Skeletal muscle tissue (tissue), 4 donors: ENCODE results near the gene MYO10. TPM values are rescaled to one million over a fixed set of nuclear protein-coding genes. Genes with fewer than 3 reads are reported as not detected.
"Not testable (repeated sequence)": the region's sequence is repeated elsewhere in the genome, so short reads cannot be mapped to it uniquely, and the experiment has no call there.

Experiments used
- H3K27ac ChIP-seq: one replicate; pipeline ENCODE4 v1.7.0; 2013; ENCODE audit warnings: mild to moderate bottlenecking, low read depth, low read length, inconsistent platforms
- H3K27me3 ChIP-seq, 3 donors: one replicate each; pipeline ENCODE4 v1.7.0; 2013; ENCODE audit warnings: low read length in 3 of 3; ENCODE audit not compliant: control insufficient read depth in 3 of 3, insufficient read depth in 3 of 3
- H3K36me3 ChIP-seq, 3 donors: one replicate each; pipeline ENCODE4 v1.7.0; 2013; ENCODE audit warnings: low read length in 3 of 3; ENCODE audit not compliant: control insufficient read depth in 3 of 3, insufficient read depth in 3 of 3
- H3K4me1 ChIP-seq, 3 donors: one replicate each; pipeline ENCODE4 v1.7.0; 2013; ENCODE audit warnings: low read length in 3 of 3, mild to moderate bottlenecking in 3 of 3; ENCODE audit not compliant: control insufficient read depth in 3 of 3, insufficient read depth in 3 of 3
- H3K4me3 ChIP-seq, 3 donors: one replicate each; pipeline ENCODE4 v1.7.0; 2013; ENCODE audit warnings: low read length in 3 of 3
- H3K9ac ChIP-seq, 3 donors: one replicate each; pipeline ENCODE4 v1.7.0; 2013; ENCODE audit warnings: low read length in 3 of 3, mild to moderate bottlenecking in 3 of 3, moderate library complexity in 2 of 3, low read depth in 1 of 3
- H3K9me3 ChIP-seq, 3 donors: one replicate each; pipeline ENCODE4 v1.7.0; 2013; ENCODE audit warnings: low read length in 3 of 3; ENCODE audit not compliant: control insufficient read depth in 3 of 3
- total RNA-seq: library from RNA; depleted of rRNA; stranded (reverse); fragments of >200 nt; gene quantifications from one replicate; pipeline ENCODE4 v1.2.3, GENCODE V29; 2014
- donor health status: Osteomylitis.

MYO10 gene
- total RNA-seq, 1 donor from 2014 or later: 27.1 TPM

DNA sequence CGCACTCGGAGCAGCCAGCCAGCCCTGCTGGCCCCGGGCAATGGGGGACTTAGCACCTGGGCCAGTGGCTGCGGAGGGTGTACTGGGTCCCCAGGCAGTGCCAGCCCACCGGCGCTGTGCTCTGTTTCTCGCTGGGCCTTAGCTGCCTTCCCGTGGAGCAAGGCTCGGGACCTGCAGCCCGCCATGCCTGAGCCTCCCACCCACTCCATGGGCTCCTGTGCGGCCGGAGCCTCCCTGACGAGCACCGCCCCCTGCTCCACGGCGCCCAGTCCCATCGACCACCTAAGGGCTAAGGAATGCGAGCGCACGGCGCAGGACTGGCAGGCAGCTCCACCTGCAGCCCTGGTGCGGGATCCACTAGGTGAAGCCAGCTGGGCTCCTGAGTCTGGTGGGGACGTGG is 218.1 kb downstream of the MYO10 start:
- not testable (repeated sequence) for H3K4me1 ChIP-seq, H3K36me3 ChIP-seq, H3K4me3 ChIP-seq, H3K9me3 ChIP-seq, H3K9ac ChIP-seq, H3K27ac ChIP-seq, H3K27me3 ChIP-seq

DNA sequence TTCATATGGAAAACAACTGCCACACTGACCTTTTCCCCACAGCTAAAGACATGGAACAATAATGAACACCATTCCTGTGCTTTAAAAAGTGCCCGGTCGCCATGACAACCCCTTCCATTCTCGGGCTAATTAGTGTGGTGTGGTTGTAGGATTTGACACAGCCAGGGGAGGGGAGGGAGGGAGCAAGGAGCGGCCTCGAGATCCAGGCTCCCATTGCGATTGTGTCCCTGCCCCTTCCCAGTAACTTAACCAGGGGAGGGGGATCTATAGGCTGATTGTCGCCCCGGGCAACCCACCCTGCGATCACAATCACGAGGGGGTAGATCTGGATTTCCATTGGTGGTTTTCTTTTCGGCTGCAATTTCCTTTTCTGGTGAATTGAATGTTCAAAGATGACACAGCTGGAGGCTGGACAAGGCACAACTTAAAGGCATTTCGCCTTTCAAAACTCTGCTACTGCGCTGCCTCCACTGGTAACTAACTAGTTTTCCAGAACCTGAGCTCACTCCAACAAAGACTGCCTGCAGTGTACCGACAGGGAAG is 222.6 kb downstream of the MYO10 start:
- Histone ChIP-seq H3K9ac (no peak overlapping the region), H3K4me1 (peaks cover 4 to 6% (median 5%) of the 10 kb centered on the region in 3 donors), H3K36me3 (peaks cover 0 to 8% (median 3%) of the 10 kb centered on the region in 3 donors), H3K27me3 (no peaks in the 10 kb centered on the region), H3K9me3 (no peaks in the 10 kb centered on the region), H3K27ac (peak overlapping the region; percentile 33), H3K4me3 (peak overlapping the region in 2 of 3 donors; percentile 22 to 63)

DNA sequence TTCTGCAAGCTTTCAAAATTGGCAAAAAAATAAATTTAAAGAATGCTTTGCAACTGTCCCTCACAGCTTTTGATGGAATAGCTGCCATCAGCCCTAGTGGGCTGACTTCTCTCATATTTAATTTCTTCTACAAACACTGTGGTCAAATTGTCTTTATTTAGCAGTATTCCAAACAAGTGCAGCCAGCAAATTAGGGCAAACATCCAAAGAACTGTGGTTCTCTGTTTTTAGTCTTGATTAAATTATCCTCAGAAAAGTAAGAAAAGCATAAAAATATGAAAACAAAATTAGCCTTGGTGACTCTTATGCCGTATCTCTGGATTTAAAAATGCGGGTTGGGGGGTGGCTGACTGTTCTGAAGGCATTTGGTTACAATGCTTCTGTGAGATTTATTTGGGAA is 223.5 kb downstream of the MYO10 start:
- Histone ChIP-seq H3K4me1 (peaks cover 4 to 6% (median 5%) of the 10 kb centered on the region in 3 donors), H3K9me3 (no peaks in the 10 kb centered on the region), H3K27me3 (no peaks in the 10 kb centered on the region), H3K27ac (no peak overlapping the region), H3K9ac (no peak overlapping the region), H3K36me3 (peaks cover 0 to 8% (median 3%) of the 10 kb centered on the region in 3 donors), H3K4me3 (no peak overlapping the region)

DNA sequence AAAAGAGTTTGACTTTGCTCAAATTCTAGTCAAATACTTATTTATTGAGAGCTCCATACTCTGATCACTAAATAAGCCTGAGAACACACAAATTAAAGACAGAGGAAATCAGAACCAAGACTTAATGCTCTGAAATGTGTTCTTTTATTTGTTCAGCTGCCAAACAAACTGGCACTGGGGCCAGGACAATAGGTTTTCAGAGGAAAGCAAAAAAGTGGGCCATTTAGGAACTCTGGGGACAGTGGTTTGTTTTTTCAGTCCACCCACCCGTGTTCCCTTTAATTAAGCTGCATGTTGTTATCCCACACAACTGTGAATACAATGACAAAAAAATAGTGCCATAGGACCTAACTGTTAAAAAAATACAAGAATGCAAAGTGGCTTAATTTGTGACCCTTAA is 223.9 kb downstream of the MYO10 start:
- peaks cover 0 to 8% (median 3%) of the 10 kb centered on the region in 3 donors for H3K36me3 ChIP-seq

DNA sequence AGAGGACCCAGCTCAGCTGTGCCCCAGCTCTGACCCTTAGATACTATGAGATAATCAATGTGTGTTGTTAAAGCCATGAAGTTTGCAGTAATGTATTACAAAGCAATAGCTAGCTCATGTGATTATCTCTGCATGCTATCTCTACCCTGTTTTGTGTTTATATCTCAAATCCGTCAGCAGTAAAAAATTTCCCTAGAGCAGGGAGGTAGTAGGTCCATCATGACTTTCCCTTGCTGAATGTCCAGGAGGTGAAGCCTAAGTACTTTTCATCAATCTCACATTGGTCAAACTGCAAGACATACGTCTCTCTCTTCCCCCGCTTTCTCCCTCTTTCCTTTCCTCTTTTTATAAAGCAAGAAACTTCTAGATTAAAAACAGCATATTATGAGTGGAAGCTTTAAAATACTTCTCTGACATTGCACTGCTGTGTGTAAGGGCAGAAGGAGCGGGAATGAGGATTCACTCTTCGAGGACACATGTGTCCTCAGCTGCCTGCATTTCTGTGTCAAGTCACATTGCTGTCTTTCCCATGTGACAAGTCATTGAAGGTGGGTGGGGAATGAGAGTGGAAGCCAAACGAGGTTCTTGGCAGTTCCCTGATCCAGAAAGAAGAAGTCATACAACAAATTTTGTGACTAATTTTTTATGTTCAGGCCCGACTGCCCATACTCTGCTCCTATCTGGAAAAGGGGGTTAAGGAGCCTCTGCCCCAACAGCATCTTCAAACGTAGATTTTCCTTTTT is 226.2 kb downstream of the MYO10 start:
- Histone ChIP-seq H3K27me3 (no peaks in the 10 kb centered on the region), H3K36me3 (peaks cover 0 to 8% (median 3%) of the 10 kb centered on the region in 3 donors), H3K4me1 (peaks cover 4 to 6% (median 5%) of the 10 kb centered on the region in 3 donors), H3K27ac (no peak overlapping the region), H3K9me3 (no peaks in the 10 kb centered on the region), H3K4me3 (no peak overlapping the region), H3K9ac (no peak overlapping the region)

More for the DNA sequence above, 223.9 kb downstream of the MYO10 start:
- no peak overlapping the region for H3K4me3 ChIP-seq
- peaks cover 4 to 6% (median 5%) of the 10 kb centered on the region in 3 donors for H3K4me1 ChIP-seq
- no peaks in the 10 kb centered on the region for H3K27me3 ChIP-seq
- H3K9me3 ChIP-seq: no peaks in the 10 kb centered on the region
- no peak overlapping the region for H3K27ac ChIP-seq
- H3K9ac ChIP-seq: no peak overlapping the region

DNA sequence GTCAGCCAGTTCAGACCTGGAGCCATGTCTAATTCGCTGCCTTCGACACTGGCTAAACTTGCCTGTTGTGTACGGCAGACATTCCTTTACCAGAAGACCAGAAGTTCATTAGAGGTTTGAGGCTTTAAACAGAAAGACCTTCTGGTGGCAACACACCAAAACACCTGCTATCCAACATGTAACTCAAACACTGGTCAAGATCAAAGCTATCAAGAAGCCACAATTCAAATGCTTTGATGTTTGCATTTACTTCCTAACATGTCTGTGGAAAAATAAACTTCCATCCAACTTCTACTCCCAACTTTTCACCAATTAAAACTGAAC is 228.3 kb downstream of the MYO10 start:
- no peaks in the 10 kb centered on the region for H3K9me3 ChIP-seq
- H3K9ac ChIP-seq: no peak overlapping the region
- H3K36me3 ChIP-seq: peaks cover 3 to 8% (median 3%) of the 10 kb centered on the region in 3 donors
- no peak overlapping the region for H3K4me3 ChIP-seq
- H3K27me3 ChIP-seq: no peaks in the 10 kb centered on the region
- no peaks in the 10 kb centered on the region for H3K4me1 ChIP-seq
- no peak overlapping the region for H3K27ac ChIP-seq

DNA sequence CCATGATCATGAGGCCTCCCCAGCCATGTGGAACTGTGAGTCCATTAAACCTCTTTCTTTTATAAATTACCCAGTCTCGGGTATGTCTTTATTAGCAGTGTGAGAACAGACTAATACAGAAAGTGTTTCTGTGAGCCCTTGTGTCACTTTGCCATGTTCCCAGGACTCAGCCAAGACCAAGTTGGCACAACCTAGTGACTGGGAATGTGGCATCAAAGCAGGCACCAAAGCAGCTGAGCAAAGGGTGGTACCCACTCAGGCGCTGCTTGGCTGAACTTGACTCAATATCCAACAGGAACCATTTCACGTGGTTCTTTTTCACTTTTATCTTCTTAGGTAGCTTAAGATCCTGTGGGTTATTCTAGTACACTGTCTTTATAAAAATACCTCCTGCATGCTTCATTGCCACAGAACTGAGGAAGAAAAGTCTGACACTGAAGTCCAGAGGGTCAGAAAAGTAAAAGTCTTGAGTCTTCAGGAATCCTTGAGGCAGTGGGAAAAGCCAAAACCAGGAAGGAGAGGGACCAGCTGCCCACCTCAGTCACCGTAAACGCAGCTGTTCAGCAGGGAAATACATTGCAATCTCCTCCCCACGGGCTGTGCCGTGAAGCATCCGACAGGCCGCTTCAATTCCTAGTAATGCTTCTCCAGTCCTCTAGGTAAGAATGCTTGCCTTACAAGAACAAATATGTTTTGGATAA is 228.8 kb downstream of the MYO10 start:
- peaks cover 3 to 8% (median 3%) of the 10 kb centered on the region in 3 donors for H3K36me3 ChIP-seq
- H3K9me3 ChIP-seq: no peaks in the 10 kb centered on the region
- no peaks in the 10 kb centered on the region for H3K4me1 ChIP-seq
- H3K27ac ChIP-seq: no peak overlapping the region
- no peak overlapping the region for H3K9ac ChIP-seq
- no peak overlapping the region for H3K4me3 ChIP-seq
- no peaks in the 10 kb centered on the region for H3K27me3 ChIP-seq

DNA sequence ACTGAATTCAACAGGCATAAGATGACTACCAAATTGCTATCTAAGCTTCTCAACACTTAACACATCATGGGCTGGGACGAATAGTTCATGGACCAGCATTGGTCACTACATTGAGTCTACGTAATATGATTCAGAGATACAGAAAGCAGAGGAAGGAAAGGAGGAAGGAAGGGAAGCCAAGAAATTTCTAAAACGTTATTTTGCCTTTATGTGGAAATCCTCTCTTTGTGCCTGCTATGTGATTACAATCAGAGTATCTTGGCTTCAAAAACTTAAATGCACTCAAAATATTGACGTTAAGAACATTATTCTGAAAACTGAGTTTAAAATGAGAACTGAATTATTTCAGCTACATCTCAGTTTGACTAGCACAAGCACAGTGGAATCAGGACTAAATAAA is 231.1 kb downstream of the MYO10 start:
- H3K27me3 ChIP-seq: no peaks in the 10 kb centered on the region

DNA sequence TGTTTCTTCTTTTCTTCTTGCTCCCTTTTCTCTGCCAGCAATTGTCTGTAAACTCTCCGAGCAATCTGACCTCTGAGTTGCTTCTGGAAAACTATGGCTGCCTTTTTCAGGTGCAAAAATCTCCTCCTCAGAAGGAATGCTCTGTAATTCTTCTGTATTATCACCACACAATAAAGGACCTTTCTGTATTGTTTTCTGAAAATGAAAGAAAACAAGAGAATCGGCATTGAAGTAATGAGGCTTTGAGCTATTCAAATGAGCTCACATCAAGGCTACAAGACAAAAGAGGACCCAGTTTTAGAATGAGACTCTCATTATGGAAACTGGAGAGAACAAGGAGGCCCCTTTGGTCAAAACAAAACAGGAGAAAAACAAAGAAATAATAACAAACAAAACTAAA is 233.1 kb downstream of the MYO10 start:
- Histone ChIP-seq H3K27ac (no peak overlapping the region), H3K4me1 (no peaks in the 10 kb centered on the region), H3K27me3 (no peaks in the 10 kb centered on the region), H3K36me3 (peaks cover 4 to 11% (median 8%) of the 10 kb centered on the region in 3 donors), H3K9me3 (no peaks in the 10 kb centered on the region), H3K4me3 (no peak overlapping the region), H3K9ac (no peak overlapping the region)

More for the DNA sequence above, 231.1 kb downstream of the MYO10 start:
- H3K4me3 ChIP-seq: no peak overlapping the region
- peaks cover 4 to 8% (median 5%) of the 10 kb centered on the region in 3 donors for H3K36me3 ChIP-seq
- no peaks in the 10 kb centered on the region for H3K9me3 ChIP-seq
- no peak overlapping the region for H3K27ac ChIP-seq
- no peak overlapping the region for H3K9ac ChIP-seq
- H3K4me1 ChIP-seq: no peaks in the 10 kb centered on the region
